ENCODE data around the gene SPSB1. TPM values are rescaled to one million over a fixed set of nuclear protein-coding genes. Genes with fewer than 3 reads are reported as not detected.

The SPSB1 gene
- total RNA-seq, 1 experiment from 2014 or later = 4.3 TPM

- TF ChIP-seq MLX (CRISPR knock-in tag; IDR thresholded peaks at IDR 0.05) = no peak
- TF ChIP-seq ZNF263 (CRISPR knock-in tag; IDR thresholded peaks at IDR 0.05; ENCODE audit: low read depth) = no peak
These were observed 50.6 kb downstream of the SPSB1 start (continued) for GRCh38 chr1:9343269-9343668.

- H3K4me3 Mint-ChIP-seq = no peak overlapping the region
- POLR2A ChIA-PET = no interaction called here
- no peaks in the 10 kb centered on the region; the same call in 1 of the 2 replicates for H3K27me3 Mint-ChIP-seq (ENCODE audit: low read depth)
- TF ChIP-seq CBFB (CRISPR knock-in tag; IDR thresholded peaks at IDR 0.05; ENCODE audit: low read depth) = no peak
- no peak for TF ChIP-seq HMGXB4 (CRISPR knock-in tag; IDR thresholded peaks at IDR 0.05)
- TF ChIP-seq ZNF317 (CRISPR knock-in tag; IDR thresholded peaks at IDR 0.05; ENCODE audit: borderline replicate concordance, low read depth) = no peak
- no peak for TF ChIP-seq NR1H2 (CRISPR knock-in tag; IDR thresholded peaks at IDR 0.05)
- no peak for TF ChIP-seq SMAD3 (CRISPR knock-in tag; IDR thresholded peaks at IDR 0.05; ENCODE audit: borderline replicate concordance)
- no peak for TF ChIP-seq TEAD4 (CRISPR knock-in tag; IDR thresholded peaks at IDR 0.05)
- TF ChIP-seq JUN (CRISPR knock-in tag; IDR thresholded peaks at IDR 0.05) = no peak
- no peak for TF ChIP-seq CDX4 (CRISPR knock-in tag; IDR thresholded peaks at IDR 0.05; ENCODE audit: borderline replicate concordance)
- no peak for TF ChIP-seq ESRRA (CRISPR knock-in tag; IDR thresholded peaks at IDR 0.05; ENCODE audit: borderline replicate concordance)
- no peak for TF ChIP-seq ETV6 (CRISPR knock-in tag; IDR thresholded peaks at IDR 0.05)
- TF ChIP-seq ZNF396 (CRISPR knock-in tag; IDR thresholded peaks at IDR 0.05; ENCODE audit: borderline replicate concordance) = no peak
- no peak for TF ChIP-seq PRDM15 (CRISPR knock-in tag; IDR thresholded peaks at IDR 0.05)
- no peak for TF ChIP-seq ZNF121 (CRISPR knock-in tag; IDR thresholded peaks at IDR 0.05)
- no peak for TF ChIP-seq ZNF263 (CRISPR knock-in tag; IDR thresholded peaks at IDR 0.05; ENCODE audit: low read depth)
- no peak for TF ChIP-seq USF1 (CRISPR knock-in tag; IDR thresholded peaks at IDR 0.05)
- DNase-seq (ENCODE audit: low spot score) = no peak
- CTCF ChIA-PET = no interaction called here
- H3K27ac Mint-ChIP-seq = no peak overlapping the region
- peaks cover 7% of the 10 kb centered on the region for H3K9me3 Mint-ChIP-seq
- peaks cover 3% of the 10 kb centered on the region; the same call in 1 of the 2 replicates for H3K36me3 Mint-ChIP-seq
- peaks cover 30% of the 10 kb centered on the region for H3K4me1 Mint-ChIP-seq
- ATAC-seq = no peak
These were observed 51.9 kb downstream of the SPSB1 start for GRCh38 chr1:9344426-9345200.
